Activated CD8-positive, alpha-beta memory T cell treated with anti-CD3 and anti-CD28 coated beads, Interleukin-2, amount 50 U/mL, for 24 hours (primary cell): ENCODE measurements around the gene NR2C2AP.
"Not testable (repeated sequence)": the region's sequence is repeated elsewhere in the genome, so short reads cannot be mapped to it uniquely, and the experiment has no call there.

Experiments
- DNase-seq: peaks from one replicate; pipeline ENCODE4 v3.0.0-alpha.2; 2020; ENCODE audit errors: extremely low read depth

NR2C2AP gene, protein sequence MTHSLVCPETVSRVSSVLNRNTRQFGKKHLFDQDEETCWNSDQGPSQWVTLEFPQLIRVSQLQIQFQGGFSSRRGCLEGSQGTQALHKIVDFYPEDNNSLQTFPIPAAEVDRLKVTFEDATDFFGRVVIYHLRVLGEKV

DNA sequence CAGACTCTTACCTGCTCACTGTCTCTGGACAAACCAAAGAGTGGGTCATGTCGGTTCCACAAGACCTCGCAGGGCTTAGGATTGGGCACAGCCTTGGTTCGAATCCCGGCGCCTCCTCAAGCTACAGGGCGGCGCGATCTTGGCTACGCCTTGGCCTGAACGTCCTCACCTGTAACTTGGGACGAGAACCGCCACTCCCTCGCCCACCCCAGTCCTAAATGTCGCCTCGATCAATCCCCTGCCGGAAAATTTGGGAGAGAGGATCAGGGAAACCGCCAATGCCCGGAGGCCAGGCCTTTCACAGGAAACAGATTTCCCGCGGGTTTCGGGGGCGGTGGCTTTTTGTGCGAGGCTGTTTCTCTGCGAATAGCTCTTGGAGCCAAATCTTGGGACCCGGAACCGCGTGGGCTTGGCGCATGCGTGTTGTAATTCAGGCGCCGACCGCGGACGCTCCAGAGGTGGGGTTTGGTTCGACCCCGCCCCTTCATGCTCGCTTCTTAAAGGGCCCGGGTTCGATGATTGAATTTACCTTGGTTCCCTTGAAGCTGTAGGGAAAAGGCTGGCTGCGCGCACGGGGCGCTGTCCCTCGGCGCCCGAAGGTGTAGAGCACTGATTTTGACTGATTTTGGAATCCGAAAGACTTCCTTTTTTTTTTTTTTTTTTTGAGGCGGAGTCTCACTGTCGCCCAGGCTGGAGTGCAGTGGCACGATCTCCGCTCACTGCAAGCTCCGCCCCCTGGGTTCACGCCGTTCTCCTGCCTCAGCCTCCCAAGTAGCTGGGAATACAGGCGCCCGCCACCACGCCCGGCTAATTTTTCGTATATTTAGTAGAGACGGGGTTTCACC, at the start of gene NR2C2AP:
NR2C2AP (minus strand) TSS at position 403 of the 845 bp plus-strand sequence; CDS start at position 49, 354 bp downstream.
- peak; percentile 85 for DNase-seq

DNA sequence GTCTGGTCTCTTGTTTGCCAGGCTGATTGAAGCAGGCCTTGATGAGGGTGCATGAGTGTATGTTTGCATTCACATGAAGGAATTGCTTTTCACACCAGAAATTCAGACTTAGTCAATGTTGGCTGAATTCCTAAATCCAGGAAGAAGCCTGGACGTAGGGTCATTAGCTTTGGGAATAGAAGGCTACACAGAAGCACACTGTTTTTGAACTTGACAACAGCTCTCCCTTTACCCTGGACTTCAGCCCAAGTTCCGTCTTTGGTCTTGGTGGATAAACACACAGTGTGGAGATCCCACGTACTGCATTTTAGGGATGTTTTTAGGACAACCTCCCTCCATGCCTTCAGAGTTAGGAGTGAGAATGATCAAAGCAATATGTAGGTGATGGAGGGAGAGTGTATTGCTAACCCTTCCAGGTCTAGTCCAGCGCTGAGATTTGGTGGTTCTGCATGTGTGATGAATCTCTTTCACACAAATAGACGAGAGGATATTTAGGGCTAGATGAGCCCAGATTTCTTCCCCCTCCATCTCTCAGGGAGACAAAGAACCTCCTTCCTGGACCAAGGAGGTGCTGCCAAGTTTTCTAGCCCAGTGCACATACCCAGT, 47.1 kb upstream of the NR2C2AP start:
- no peak for DNase-seq

GRCh38 chr19:19240476-19240875, 37.3 kb upstream of the NR2C2AP start:
- no peak for DNase-seq

GRCh38 chr19:19239675-19240074, 36.5 kb upstream of the NR2C2AP start:
- no peak for DNase-seq

DNA sequence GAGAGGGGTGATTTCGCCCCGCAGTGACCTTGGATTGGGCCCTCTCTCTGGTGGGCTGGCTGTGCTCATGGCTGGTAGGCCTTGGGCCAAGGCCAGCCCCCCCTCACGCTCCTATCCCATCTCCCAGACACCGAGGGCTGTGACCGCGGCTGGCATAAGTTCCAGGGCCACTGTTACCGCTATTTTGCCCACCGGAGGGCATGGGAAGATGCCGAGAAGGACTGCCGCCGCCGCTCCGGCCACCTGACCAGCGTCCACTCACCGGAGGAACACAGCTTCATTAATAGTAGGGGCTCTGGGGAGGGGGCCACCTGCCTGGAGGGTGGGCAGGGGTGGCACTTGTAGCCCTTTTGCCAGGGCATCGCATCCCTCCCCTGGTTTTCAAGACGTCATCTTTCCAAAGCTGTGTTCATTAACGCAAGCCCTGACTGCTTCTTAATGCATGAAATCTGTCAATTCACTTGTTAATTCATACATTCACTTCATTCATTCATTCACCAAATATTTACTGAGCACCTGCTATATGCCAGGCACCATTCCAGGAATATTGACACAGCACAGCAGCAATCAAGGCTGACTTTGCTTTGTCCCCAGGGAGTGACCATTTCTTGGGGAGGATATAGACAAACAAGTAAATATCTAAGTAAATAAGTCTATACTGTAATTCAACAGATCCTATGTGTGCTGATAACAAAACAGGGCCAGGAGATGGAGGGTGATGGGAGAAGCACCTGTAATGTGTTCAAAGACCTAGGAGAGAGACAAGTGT, 35.1 kb upstream of the NR2C2AP start:
- no peak for DNase-seq

DNA sequence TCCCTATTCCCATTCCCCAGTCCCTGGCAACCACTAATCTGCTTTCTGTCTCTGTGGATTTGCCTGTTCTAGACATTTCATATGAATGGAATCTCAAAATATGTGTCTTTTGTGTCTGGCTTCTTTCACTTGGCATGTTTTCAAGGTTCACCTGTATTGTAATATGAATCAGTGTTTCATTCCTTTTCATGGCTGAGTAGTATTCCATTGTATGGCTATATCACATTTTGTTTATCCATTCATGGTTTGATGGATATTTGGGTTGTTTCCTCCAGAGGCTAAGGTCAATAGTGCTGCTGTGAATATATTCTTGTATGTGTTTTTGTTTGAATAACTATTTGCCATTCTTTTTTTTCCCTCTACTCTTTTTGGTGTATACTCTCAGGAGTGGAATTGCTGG, 33.0 kb upstream of the NR2C2AP start:
- DNase-seq, result no peak

DNA sequence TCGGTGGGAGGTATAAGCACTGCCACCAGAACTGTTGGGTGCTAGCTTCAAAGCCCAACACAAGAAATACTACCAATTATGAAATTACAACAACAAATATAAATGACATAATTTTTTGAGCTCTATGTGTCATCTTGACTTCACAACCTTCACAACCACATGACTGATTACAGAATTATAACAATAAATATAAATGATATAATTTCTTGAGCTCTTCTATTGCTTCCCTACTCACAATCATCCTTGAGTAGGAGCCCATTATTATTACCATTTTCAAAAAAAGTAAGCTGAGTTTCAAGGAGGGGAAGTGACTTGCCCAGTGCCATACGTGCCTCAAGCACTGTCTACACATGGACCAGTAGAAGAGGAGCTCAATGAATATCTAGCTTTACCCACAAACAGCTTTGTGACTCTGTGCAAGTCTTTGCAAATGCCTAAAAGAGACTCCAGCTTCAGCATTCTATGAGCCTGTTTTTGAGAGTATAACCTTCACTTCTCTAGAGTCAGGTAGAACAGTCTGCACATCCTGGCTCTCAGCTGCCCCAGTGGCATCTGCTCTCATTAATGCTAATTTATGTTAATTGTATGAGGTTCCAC, 31.1 kb upstream of the NR2C2AP start:
- DNase-seq, result no peak

DNA sequence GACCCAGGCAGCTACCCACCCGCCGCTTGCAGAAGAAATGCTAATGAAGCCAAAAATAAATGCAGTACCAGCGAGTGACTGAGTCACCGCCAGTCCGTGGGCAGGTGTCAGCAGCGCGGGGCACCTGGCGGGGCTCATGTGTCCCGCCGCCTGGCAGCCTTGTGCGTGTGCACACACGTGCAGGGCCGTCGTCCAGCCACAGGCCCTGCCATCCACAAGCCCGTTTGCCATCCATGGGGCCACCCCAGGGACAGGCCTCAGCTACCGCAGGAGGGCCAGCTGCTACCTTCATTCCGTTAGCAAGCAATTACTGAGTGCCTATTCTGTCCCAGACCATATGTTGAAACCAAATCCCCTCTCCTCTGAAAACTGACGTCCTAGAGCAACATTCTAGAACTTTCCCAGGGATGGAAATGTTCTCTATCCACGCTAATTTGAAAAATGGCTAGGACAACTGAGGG, 29.1 kb upstream of the NR2C2AP start:
- DNase-seq, result no peak

DNA sequence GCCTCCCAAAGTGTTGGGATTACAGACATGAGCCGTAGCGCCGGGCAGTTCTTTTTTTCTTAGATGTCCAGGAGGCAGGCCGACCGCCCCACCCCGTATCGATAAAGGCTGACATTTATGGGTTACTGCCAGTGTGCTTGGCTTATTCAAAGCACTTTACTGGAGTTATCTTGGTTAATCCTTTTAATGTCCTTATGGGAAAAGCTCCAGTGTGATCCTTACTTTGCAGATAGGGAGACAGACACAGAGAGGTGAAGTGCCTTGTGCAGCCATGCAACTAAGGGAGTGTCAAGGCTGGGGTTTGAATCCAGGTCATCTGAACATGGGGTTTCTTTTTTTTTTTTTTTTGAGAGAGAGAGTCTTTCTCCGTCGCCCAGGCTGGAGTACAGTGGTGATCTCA, 27.8 kb upstream of the NR2C2AP start:
- no peak for DNase-seq

GRCh38 chr19:19229701-19230100, 26.5 kb upstream of the NR2C2AP start:
- no peak for DNase-seq

DNA sequence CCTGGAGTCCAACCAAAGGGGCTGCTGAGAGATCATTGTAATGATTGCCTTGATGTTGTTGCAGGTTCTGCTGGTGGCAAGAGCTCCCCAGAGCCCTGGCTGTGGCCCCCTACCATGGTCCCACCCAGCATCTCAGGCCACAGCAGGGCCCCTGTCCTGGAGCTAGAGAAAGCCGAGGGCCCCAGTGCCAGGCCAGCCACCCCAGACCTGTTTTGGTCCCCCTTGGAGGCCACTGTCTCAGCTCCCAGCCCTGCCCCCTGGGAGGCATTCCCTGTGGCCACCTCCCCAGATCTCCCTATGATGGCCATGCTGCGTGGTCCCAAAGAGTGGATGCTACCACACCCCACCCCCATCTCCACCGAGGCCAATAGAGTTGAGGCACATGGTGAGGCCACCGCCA, 24.0 kb upstream of the NR2C2AP start:
- no peak for DNase-seq

DNA sequence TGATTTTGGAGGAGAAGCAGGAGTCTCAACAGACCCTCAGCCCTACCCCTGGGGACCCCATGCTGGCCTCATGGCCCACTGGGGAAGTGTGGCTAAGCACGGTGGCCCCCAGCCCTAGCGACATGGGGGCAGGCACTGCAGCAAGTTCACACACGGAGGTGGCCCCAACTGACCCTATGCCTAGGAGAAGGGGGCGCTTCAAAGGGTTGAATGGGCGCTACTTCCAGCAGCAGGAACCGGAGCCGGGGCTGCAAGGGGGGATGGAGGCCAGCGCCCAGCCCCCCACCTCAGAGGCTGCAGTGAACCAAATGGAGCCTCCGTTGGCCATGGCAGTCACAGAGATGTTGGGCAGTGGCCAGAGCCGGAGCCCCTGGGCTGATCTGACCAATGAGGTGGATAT, 23.4 kb upstream of the NR2C2AP start:
- DNase-seq, result no peak

GRCh38 chr19:19226204-19226603, 23.0 kb upstream of the NR2C2AP start:
- DNase-seq, result no peak

DNA sequence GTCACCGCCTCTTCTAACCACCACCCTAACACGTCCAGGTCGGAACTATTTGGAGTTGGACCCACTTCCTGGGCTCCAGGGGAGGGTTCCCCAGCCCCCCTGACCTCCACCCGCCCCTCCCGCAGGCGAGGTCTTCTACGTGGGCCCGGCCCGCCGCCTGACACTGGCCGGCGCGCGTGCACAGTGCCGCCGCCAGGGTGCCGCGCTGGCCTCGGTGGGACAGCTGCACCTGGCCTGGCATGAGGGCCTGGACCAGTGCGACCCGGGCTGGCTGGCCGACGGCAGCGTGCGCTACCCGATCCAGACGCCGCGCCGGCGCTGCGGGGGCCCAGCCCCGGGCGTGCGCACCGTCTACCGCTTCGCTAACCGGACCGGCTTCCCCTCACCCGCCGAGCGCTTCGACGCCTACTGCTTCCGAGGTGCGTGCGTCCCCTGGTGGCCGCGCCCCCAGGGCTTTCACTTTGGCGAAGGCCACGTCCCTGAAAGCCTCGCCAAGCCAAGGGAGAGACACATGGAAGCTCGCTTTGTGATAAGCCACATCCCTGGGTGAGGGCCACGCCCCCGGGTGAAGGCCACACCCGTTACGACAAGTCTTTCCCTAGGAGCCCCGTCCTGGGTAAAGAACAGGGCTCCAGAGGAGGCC, 21.8 kb upstream of the NR2C2AP start:
- peak; percentile 31 for DNase-seq

GRCh38 chr19:19224150-19224851, 21.1 kb upstream of the NR2C2AP start:
- no peak for DNase-seq

- no peak for DNase-seq
Observed at GRCh38 chr19:19223636-19224035, 20.4 kb upstream of the NR2C2AP start.

- DNase-seq, result no peak
Observed at GRCh38 chr19:19223060-19223459, 19.8 kb upstream of the NR2C2AP start.

GRCh38 chr19:19221000-19221399, 17.8 kb upstream of the NR2C2AP start:
- DNase-seq, result not testable (repeated sequence)

- no peak for DNase-seq
Observed at GRCh38 chr19:19218911-19219310, 15.7 kb upstream of the NR2C2AP start.

DNA sequence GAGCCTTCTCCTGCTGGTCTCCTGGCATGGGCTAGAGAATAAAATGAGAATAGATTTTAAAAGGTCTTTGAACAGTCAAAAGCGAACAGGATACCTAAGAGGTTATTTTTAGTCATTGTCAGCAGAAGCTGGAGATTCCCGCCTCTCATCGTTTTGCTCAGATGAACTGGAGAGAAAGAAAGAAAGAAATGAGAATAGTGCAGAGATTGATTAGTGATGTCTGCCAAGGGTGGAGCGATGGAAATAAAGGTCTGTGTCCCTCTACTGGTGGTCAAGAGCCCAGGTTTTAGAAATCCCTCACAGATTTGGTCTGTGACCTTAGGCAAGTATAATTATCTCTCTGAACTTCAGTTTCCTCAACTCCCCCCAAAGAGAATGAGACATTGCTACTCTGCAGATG, 13.9 kb upstream of the NR2C2AP start:
- no peak for DNase-seq

GRCh38 chr19:19215792-19216191, 12.6 kb upstream of the NR2C2AP start:
- no peak for DNase-seq
